Measurements from ENCODE around the gene BMERB1.
"Not testable (repeated sequence)": the region's sequence is repeated elsewhere in the genome, so short reads cannot be mapped to it uniquely, and the experiment has no call there.

BMERB1 gene

GRCh38 chr16:15559176-15559575 is 124.8 kb downstream of the BMERB1 start:
- peaks cover 0 to 3% (median 0%) of the 10 kb centered on the region in 5 donors for H3K36me3 ChIP-seq (ENCODE audit: control insufficient read depth in 5 of 5, insufficient read depth in 5 of 5, low read length in 5 of 5)
- H3K4me3 ChIP-seq (ENCODE audit: low read depth in 1 of 5, low read length in 5 of 5) = no peak overlapping the region
- H3K27me3 ChIP-seq (ENCODE audit: control insufficient read depth in 5 of 5, insufficient read depth in 4 of 5, low read length in 5 of 5) = no peaks in the 10 kb centered on the region
- peaks cover 3 to 15% (median 7%) of the 10 kb centered on the region in 5 donors for H3K4me1 ChIP-seq (ENCODE audit: control insufficient read depth in 5 of 5, insufficient read depth in 5 of 5, low read length in 5 of 5)
- no peak overlapping the region for H3K27ac ChIP-seq (ENCODE audit: low read depth, low read length)
- no peak overlapping the region for H3K9ac ChIP-seq (ENCODE audit: low read length in 5 of 5)
- no peaks in the 10 kb centered on the region for H3K9me3 ChIP-seq (ENCODE audit: control insufficient read depth in 5 of 5, low read length in 5 of 5)

GRCh38 chr16:15564604-15565339 is 130.4 kb downstream of the BMERB1 start:
- Histone ChIP-seq H3K27me3 (ENCODE audit: control insufficient read depth in 5 of 5, insufficient read depth in 4 of 5, low read length in 5 of 5) (no peaks in the 10 kb centered on the region), H3K4me1 (ENCODE audit: control insufficient read depth in 5 of 5, insufficient read depth in 5 of 5, low read length in 5 of 5) (peaks cover 3 to 18% (median 16%) of the 10 kb centered on the region in 5 donors), H3K36me3 (ENCODE audit: control insufficient read depth in 5 of 5, insufficient read depth in 5 of 5, low read length in 5 of 5) (peaks cover 0 to 3% (median 0%) of the 10 kb centered on the region in 5 donors), H3K9me3 (ENCODE audit: control insufficient read depth in 5 of 5, low read length in 5 of 5) (no peaks in the 10 kb centered on the region), H3K9ac (ENCODE audit: low read length in 5 of 5) (no peak overlapping the region), H3K27ac (ENCODE audit: low read depth, low read length) (peak overlapping the region; percentile 72), H3K4me3 (ENCODE audit: low read depth in 1 of 5, low read length in 5 of 5) (no peak overlapping the region)

GRCh38 chr16:15566095-15566494 is 131.7 kb downstream of the BMERB1 start:
- Histone ChIP-seq H3K4me1 (ENCODE audit: control insufficient read depth in 5 of 5, insufficient read depth in 5 of 5, low read length in 5 of 5) (peaks cover 3 to 18% (median 16%) of the 10 kb centered on the region in 5 donors), H3K27me3 (ENCODE audit: control insufficient read depth in 5 of 5, insufficient read depth in 4 of 5, low read length in 5 of 5) (no peaks in the 10 kb centered on the region), H3K4me3 (ENCODE audit: low read depth in 1 of 5, low read length in 5 of 5) (no peak overlapping the region), H3K9me3 (ENCODE audit: control insufficient read depth in 5 of 5, low read length in 5 of 5) (no peaks in the 10 kb centered on the region), H3K27ac (ENCODE audit: low read depth, low read length) (no peak overlapping the region), H3K9ac (ENCODE audit: low read length in 5 of 5) (no peak overlapping the region), H3K36me3 (ENCODE audit: control insufficient read depth in 5 of 5, insufficient read depth in 5 of 5, low read length in 5 of 5) (peaks cover 0 to 3% (median 0%) of the 10 kb centered on the region in 5 donors)

GRCh38 chr16:15567823-15568222 is 133.4 kb downstream of the BMERB1 start:
- no peak overlapping the region for H3K9ac ChIP-seq (ENCODE audit: low read length in 5 of 5)
- H3K4me1 ChIP-seq (ENCODE audit: control insufficient read depth in 5 of 5, insufficient read depth in 5 of 5, low read length in 5 of 5) = peaks cover 4 to 28% (median 23%) of the 10 kb centered on the region in 5 donors
- no peaks in the 10 kb centered on the region for H3K27me3 ChIP-seq (ENCODE audit: control insufficient read depth in 5 of 5, insufficient read depth in 4 of 5, low read length in 5 of 5)
- no peaks in the 10 kb centered on the region for H3K9me3 ChIP-seq (ENCODE audit: control insufficient read depth in 5 of 5, low read length in 5 of 5)
- H3K27ac ChIP-seq (ENCODE audit: low read depth, low read length) = no peak overlapping the region
- H3K4me3 ChIP-seq (ENCODE audit: low read depth in 1 of 5, low read length in 5 of 5) = no peak overlapping the region
- H3K36me3 ChIP-seq (ENCODE audit: control insufficient read depth in 5 of 5, insufficient read depth in 5 of 5, low read length in 5 of 5) = peaks cover 0 to 3% (median 0%) of the 10 kb centered on the region in 5 donors

GRCh38 chr16:15570666-15571065 is 136.3 kb downstream of the BMERB1 start:
- not testable (repeated sequence) for H3K4me3 ChIP-seq (ENCODE audit: low read depth in 1 of 5, low read length in 5 of 5); H3K36me3 ChIP-seq (ENCODE audit: control insufficient read depth in 5 of 5, insufficient read depth in 5 of 5, low read length in 5 of 5); H3K9me3 ChIP-seq (ENCODE audit: control insufficient read depth in 5 of 5, low read length in 5 of 5); H3K27ac ChIP-seq (ENCODE audit: low read depth, low read length); H3K27me3 ChIP-seq (ENCODE audit: control insufficient read depth in 5 of 5, insufficient read depth in 4 of 5, low read length in 5 of 5); H3K9ac ChIP-seq (ENCODE audit: low read length in 5 of 5)
- H3K4me1 ChIP-seq (ENCODE audit: control insufficient read depth in 5 of 5, insufficient read depth in 5 of 5, low read length in 5 of 5) = peaks cover 2 to 21% (median 19%) of the 10 kb centered on the region in 5 donors

GRCh38 chr16:15571557-15571956 is 137.2 kb downstream of the BMERB1 start:
- no peak overlapping the region for H3K9ac ChIP-seq (ENCODE audit: low read length in 5 of 5)
- H3K27me3 ChIP-seq (ENCODE audit: control insufficient read depth in 5 of 5, insufficient read depth in 4 of 5, low read length in 5 of 5) = no peaks in the 10 kb centered on the region
- no peak overlapping the region for H3K4me3 ChIP-seq (ENCODE audit: low read depth in 1 of 5, low read length in 5 of 5)
- peaks cover 0 to 3% (median 0%) of the 10 kb centered on the region in 5 donors for H3K36me3 ChIP-seq (ENCODE audit: control insufficient read depth in 5 of 5, insufficient read depth in 5 of 5, low read length in 5 of 5)
- no peak overlapping the region for H3K27ac ChIP-seq (ENCODE audit: low read depth, low read length)
- H3K4me1 ChIP-seq (ENCODE audit: control insufficient read depth in 5 of 5, insufficient read depth in 5 of 5, low read length in 5 of 5) = peaks cover 5 to 28% (median 22%) of the 10 kb centered on the region in 5 donors
- no peaks in the 10 kb centered on the region for H3K9me3 ChIP-seq (ENCODE audit: control insufficient read depth in 5 of 5, low read length in 5 of 5)

- H3K9ac ChIP-seq (ENCODE audit: low read length in 5 of 5) = no peak overlapping the region
- H3K4me3 ChIP-seq (ENCODE audit: low read depth in 1 of 5, low read length in 5 of 5) = no peak overlapping the region
- peak overlapping the region; percentile 13 for H3K27ac ChIP-seq (ENCODE audit: low read depth, low read length)
- no peaks in the 10 kb centered on the region for H3K27me3 ChIP-seq (ENCODE audit: control insufficient read depth in 5 of 5, insufficient read depth in 4 of 5, low read length in 5 of 5)
- H3K36me3 ChIP-seq (ENCODE audit: control insufficient read depth in 5 of 5, insufficient read depth in 5 of 5, low read length in 5 of 5) = peaks cover 0 to 3% (median 0%) of the 10 kb centered on the region in 5 donors
- H3K4me1 ChIP-seq (ENCODE audit: control insufficient read depth in 5 of 5, insufficient read depth in 5 of 5, low read length in 5 of 5) = peaks cover 6 to 37% (median 31%) of the 10 kb centered on the region in 5 donors
- no peaks in the 10 kb centered on the region for H3K9me3 ChIP-seq (ENCODE audit: control insufficient read depth in 5 of 5, low read length in 5 of 5)
Measured at GRCh38 chr16:15572329-15573001, 138.1 kb downstream of the BMERB1 start.

- Histone ChIP-seq H3K9ac (ENCODE audit: low read length in 5 of 5) (no peak overlapping the region), H3K27ac (ENCODE audit: low read depth, low read length) (peak overlapping the region; percentile 13), H3K36me3 (ENCODE audit: control insufficient read depth in 5 of 5, insufficient read depth in 5 of 5, low read length in 5 of 5) (no peaks in the 10 kb centered on the region), H3K27me3 (ENCODE audit: control insufficient read depth in 5 of 5, insufficient read depth in 4 of 5, low read length in 5 of 5) (no peaks in the 10 kb centered on the region), H3K4me1 (ENCODE audit: control insufficient read depth in 5 of 5, insufficient read depth in 5 of 5, low read length in 5 of 5) (peaks cover 6 to 42% (median 36%) of the 10 kb centered on the region in 5 donors), H3K9me3 (ENCODE audit: control insufficient read depth in 5 of 5, low read length in 5 of 5) (no peaks in the 10 kb centered on the region), H3K4me3 (ENCODE audit: low read depth in 1 of 5, low read length in 5 of 5) (no peak overlapping the region)
Measured at GRCh38 chr16:15573274-15573895, 139.0 kb downstream of the BMERB1 start.

GRCh38 chr16:15573896-15574613 is 139.7 kb downstream of the BMERB1 start:
- H3K9ac ChIP-seq (ENCODE audit: low read length in 5 of 5); H3K36me3 ChIP-seq (ENCODE audit: control insufficient read depth in 5 of 5, insufficient read depth in 5 of 5, low read length in 5 of 5); H3K27ac ChIP-seq (ENCODE audit: low read depth, low read length); H3K27me3 ChIP-seq (ENCODE audit: control insufficient read depth in 5 of 5, insufficient read depth in 4 of 5, low read length in 5 of 5); H3K4me3 ChIP-seq (ENCODE audit: low read depth in 1 of 5, low read length in 5 of 5); H3K9me3 ChIP-seq (ENCODE audit: control insufficient read depth in 5 of 5, low read length in 5 of 5): not testable (repeated sequence)
- peaks cover 6 to 42% (median 36%) of the 10 kb centered on the region in 5 donors for H3K4me1 ChIP-seq (ENCODE audit: control insufficient read depth in 5 of 5, insufficient read depth in 5 of 5, low read length in 5 of 5)

All from subcutaneous abdominal adipose tissue (tissue), 5 donors.